Measurements from ENCODE around the gene STON2. TPM values are rescaled to one million over a fixed set of nuclear protein-coding genes. Genes with fewer than 3 reads are reported as not detected.

STON2 gene
- total RNA-seq, 1 experiment from 2014 or later = 9.1 TPM

DNA sequence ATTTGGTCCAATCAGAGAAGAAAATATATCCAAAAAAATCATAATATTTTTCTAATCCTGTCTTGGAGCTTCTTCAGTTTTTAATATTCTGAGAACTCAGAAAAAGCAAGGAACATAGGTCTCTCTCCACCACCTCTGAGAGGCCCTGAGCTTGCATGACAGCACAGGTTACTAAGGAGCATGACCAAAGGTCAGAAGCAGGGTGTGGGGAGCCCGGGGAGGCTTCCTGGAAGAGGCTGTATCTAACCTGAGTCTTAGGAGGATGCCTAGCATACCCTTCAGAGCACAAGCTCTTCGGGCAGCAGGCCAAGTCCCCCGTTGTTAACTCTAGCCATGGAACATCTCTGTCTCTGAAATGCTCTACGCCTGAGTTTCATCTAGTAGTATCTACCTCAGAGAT lies 15.7 kb upstream of the STON2 start:
- Histone ChIP-seq H3K9me3 (ENCODE audit: insufficient read depth, low read depth) (no peaks in the 10 kb centered on the region), H3K4me1 (replicated peaks; ENCODE audit: insufficient read depth) (no peaks in the 10 kb centered on the region), H3K79me2 (ENCODE audit: low read depth) (no peaks in the 10 kb centered on the region), H3K4me3 (no peak overlapping the region), H3K36me3 (ENCODE audit: low read depth) (no peaks in the 10 kb centered on the region), H3K27ac (no peak overlapping the region), H3K27me3 (ENCODE audit: insufficient read depth, low read depth) (no peaks in the 10 kb centered on the region), H4K20me1 (ENCODE audit: insufficient read depth) (no peaks in the 10 kb centered on the region), H3F3A (ENCODE audit: insufficient read depth, low read depth) (no peaks in the 10 kb centered on the region), H3K9me2 (ENCODE audit: insufficient read depth) (no peaks in the 10 kb centered on the region), H3K4me2 (no peak overlapping the region), H2AFZ (no peak overlapping the region)
- no peak for DNase-seq
- no TSS peak for BruUV-seq (replicated peaks)
- intact Hi-C loops (cut with micrococcal nuclease; ENCODE audit: unreplicated experiment) = no loop called here
- ChIA-PET POLR2A (ENCODE audit: unreplicated experiment) (no interaction called here), CTCF (no interaction called here)
- TF ChIP-seq EZH2 (IDR thresholded peaks at IDR 0.05; ENCODE audit: low read depth) = no peak
- TF ChIP-seq, protein P1, sequence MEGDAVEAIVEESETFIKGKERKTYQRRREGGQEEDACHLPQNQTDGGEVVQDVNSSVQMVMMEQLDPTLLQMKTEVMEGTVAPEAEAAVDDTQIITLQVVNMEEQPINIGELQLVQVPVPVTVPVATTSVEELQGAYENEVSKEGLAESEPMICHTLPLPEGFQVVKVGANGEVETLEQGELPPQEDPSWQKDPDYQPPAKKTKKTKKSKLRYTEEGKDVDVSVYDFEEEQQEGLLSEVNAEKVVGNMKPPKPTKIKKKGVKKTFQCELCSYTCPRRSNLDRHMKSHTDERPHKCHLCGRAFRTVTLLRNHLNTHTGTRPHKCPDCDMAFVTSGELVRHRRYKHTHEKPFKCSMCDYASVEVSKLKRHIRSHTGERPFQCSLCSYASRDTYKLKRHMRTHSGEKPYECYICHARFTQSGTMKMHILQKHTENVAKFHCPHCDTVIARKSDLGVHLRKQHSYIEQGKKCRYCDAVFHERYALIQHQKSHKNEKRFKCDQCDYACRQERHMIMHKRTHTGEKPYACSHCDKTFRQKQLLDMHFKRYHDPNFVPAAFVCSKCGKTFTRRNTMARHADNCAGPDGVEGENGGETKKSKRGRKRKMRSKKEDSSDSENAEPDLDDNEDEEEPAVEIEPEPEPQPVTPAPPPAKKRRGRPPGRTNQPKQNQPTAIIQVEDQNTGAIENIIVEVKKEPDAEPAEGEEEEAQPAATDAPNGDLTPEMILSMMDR (conservative IDR thresholded peaks at IDR 0.05) = no peak

DNA sequence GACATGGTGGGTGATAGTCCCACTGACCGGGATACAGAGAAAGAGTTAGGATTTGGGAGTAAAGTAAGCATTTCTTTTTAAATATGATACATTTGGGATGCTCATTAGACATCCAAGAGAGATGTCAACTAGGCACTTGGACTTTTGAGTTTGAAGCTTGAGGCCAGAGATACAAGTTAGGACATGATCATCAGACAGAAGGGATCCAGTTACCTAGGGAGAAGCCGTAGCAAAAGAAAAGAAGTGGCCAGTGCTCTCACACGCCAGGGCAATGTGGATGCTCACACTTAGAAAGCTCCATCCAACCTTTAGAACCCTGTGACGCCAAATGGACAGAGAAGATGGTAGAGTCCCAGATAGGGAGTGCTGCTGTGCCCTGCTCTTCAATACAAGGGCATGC lies 14.0 kb upstream of the STON2 start:
- no peak overlapping the region for H3K4me3 ChIP-seq
- no peaks in the 10 kb centered on the region for H3K79me2 ChIP-seq (ENCODE audit: low read depth)
- H3K4me1 ChIP-seq (replicated peaks; ENCODE audit: insufficient read depth) = no peaks in the 10 kb centered on the region
- ChIA-PET CTCF (no interaction called here), POLR2A (ENCODE audit: unreplicated experiment) (no interaction called here)
- no peak for DNase-seq
- TF ChIP-seq, protein P1 (conservative IDR thresholded peaks at IDR 0.05) = no peak
- no peak for TF ChIP-seq EZH2 (IDR thresholded peaks at IDR 0.05; ENCODE audit: low read depth)
- no peak overlapping the region for H3K27ac ChIP-seq
- no peaks in the 10 kb centered on the region for H4K20me1 ChIP-seq (ENCODE audit: insufficient read depth)
- no peaks in the 10 kb centered on the region for H3F3A ChIP-seq (ENCODE audit: insufficient read depth, low read depth)
- H2AFZ ChIP-seq = no peak overlapping the region
- no peak overlapping the region for H3K4me2 ChIP-seq
- H3K9me3 ChIP-seq (ENCODE audit: insufficient read depth, low read depth) = no peaks in the 10 kb centered on the region
- no TSS peak for BruUV-seq (replicated peaks)
- no peaks in the 10 kb centered on the region for H3K36me3 ChIP-seq (ENCODE audit: low read depth)
- H3K9me2 ChIP-seq (ENCODE audit: insufficient read depth) = no peaks in the 10 kb centered on the region
- intact Hi-C loops (cut with micrococcal nuclease; ENCODE audit: unreplicated experiment) = no loop called here
- no peaks in the 10 kb centered on the region for H3K27me3 ChIP-seq (ENCODE audit: insufficient read depth, low read depth)

DNA sequence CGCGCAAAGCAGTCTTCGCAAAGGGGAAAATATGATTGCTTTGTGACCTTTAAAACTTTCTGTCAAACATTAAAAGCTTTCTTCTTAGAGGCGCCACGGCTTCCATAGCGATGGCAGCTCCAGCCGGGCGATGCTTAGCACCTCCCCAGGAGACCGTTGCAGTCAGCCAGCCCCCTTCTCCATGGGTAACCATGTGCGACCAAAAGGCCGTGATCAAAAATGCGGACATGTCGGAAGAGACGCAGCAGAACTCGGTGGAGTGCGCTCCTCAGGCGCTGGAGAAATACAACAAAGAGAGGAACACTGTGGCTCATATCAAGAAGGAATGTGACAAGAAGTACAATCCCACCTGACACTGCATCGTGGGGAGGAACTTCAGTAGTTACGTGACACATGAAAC lies 12.7 kb upstream of the STON2 start:
- BruUV-seq (replicated peaks) = no TSS peak
- Histone ChIP-seq H3K4me1 (replicated peaks; ENCODE audit: insufficient read depth) (peaks cover 10% of the 10 kb centered on the region), H3K9me3 (ENCODE audit: insufficient read depth, low read depth) (no peaks in the 10 kb centered on the region), H3K79me2 (ENCODE audit: low read depth) (no peaks in the 10 kb centered on the region), H3K27me3 (ENCODE audit: insufficient read depth, low read depth) (no peaks in the 10 kb centered on the region), H3K9me2 (ENCODE audit: insufficient read depth) (no peaks in the 10 kb centered on the region), H3K4me2 (no peak overlapping the region), H3K4me3 (no peak overlapping the region), H3K36me3 (ENCODE audit: low read depth) (no peaks in the 10 kb centered on the region), H3F3A (ENCODE audit: insufficient read depth, low read depth) (no peaks in the 10 kb centered on the region), H2AFZ (no peak overlapping the region), H3K27ac (no peak overlapping the region), H4K20me1 (ENCODE audit: insufficient read depth) (no peaks in the 10 kb centered on the region)
- CTCF ChIA-PET = no interaction called here
- DNase-seq = no peak
- intact Hi-C loops (cut with micrococcal nuclease; ENCODE audit: unreplicated experiment) = no loop called here
- POLR2A ChIA-PET (ENCODE audit: unreplicated experiment) = no interaction called here
- no peak for TF ChIP-seq EZH2 (IDR thresholded peaks at IDR 0.05; ENCODE audit: low read depth)
- TF ChIP-seq, protein P1 (conservative IDR thresholded peaks at IDR 0.05) = no peak
